HEK293 (cell line): Measurements from ENCODE around the gene PTH1R.
A peak's percentile ranks its signal among the peaks of the same experiment; 100 is the strongest.

Experiments used
- CTCF ChIA-PET: fragments of 350-600 bp; formaldehyde crosslinking; extraction: SDS; loops from one replicate; lab custom pipeline; 2021; ENCODE audit warnings: antibody characterized with exemption; lab: Yijun Ruan, JAX
- POLR2A ChIA-PET: fragments of 300-600 bp; formaldehyde crosslinking; extraction: SDS; loops from one replicate; lab custom pipeline; 2020; ENCODE audit warnings: antibody characterized with exemption, inconsistent platforms; lab: Yijun Ruan, JAX
- H3K27ac ChIP-seq: fragments of 200-500 bp; sonication (Bioruptor generic); 2 replicates; pipeline ENCODE4 v1.5.1; 2014; ENCODE audit warnings: low read depth, low read length, control low read depth, inconsistent platforms; ENCODE audit errors: extremely low read depth
- H3K36me3 ChIP-seq, 2 experiments: fragments of 200-500 bp in 1 of 2; sonication (Bioruptor generic) in 1 of 2; 1 replicate in 1 of 2; 2 replicates in 1 of 2; pipeline ENCODE4 v1.5.1; 2014 to 2017; ENCODE audit warnings: inconsistent platforms in 2 of 2, low read length in 2 of 2; ENCODE audit not compliant: control insufficient read depth in 2 of 2, insufficient read depth in 1 of 2
- H3K4me1 ChIP-seq: fragments of 200-500 bp; sonication (Bioruptor generic); 2 replicates; pipeline ENCODE4 v1.5.1; 2014; ENCODE audit warnings: mild to moderate bottlenecking, low read length, inconsistent platforms; ENCODE audit not compliant: control insufficient read depth, insufficient read depth
- H3K4me3 ChIP-seq: 2 replicates; pipeline ENCODE4 v1.5.1; 2011; ENCODE audit warnings: low read depth, mild to moderate bottlenecking, control low read depth, low read length, moderate library complexity
- H3K9me3 ChIP-seq: fragments of 200-500 bp; sonication (Bioruptor generic); 2 replicates; pipeline ENCODE4 v1.5.1; 2014; ENCODE audit warnings: low read depth, low read length, inconsistent platforms; ENCODE audit not compliant: control insufficient read depth, insufficient read depth
- GLI2 ChIP-seq: fragments of 450-650 bp; formaldehyde crosslinking; IDR thresholded peaks from 2 replicates; pipeline ENCODE4; 2017; ENCODE audit warnings: missing biosample characterization, missing genetic modification characterization, low read depth, borderline replicate concordance
- HOXC10 ChIP-seq: sonication (generic); formaldehyde crosslinking; IDR thresholded peaks from 2 replicates; pipeline ENCODE4 v1.8.1; 2023; ENCODE audit warnings: mild to moderate bottlenecking, missing genetic modification reagents
- SETDB1 ChIP-seq: IDR thresholded peaks from one replicate; pipeline ENCODE4 v1.6.1; 2017; ENCODE audit warnings: mild to moderate bottlenecking, low read length, moderate library complexity, mixed read lengths; ENCODE audit not compliant: insufficient read length
- TCF7L2 ChIP-seq: IDR thresholded peaks from 2 replicates; pipeline ENCODE4 v1.6.1; 2011; ENCODE audit warnings: low read depth, mild to moderate bottlenecking, inconsistent platforms, low read length, moderate library complexity, borderline replicate concordance
- ZBTB7A ChIP-seq: fragments of 450-650 bp; formaldehyde crosslinking; IDR thresholded peaks from 2 replicates; pipeline ENCODE4 v1.5.1; 2016; ENCODE audit warnings: low read depth, missing biosample characterization, missing genetic modification characterization
- ZNF16 ChIP-seq: fragments of 450-650 bp; formaldehyde crosslinking; IDR thresholded peaks from 2 replicates; pipeline ENCODE4 v1.5.1; 2016; ENCODE audit warnings: low read depth, missing biosample characterization, missing genetic modification characterization
- ZNF19 ChIP-seq: fragments of 450-650 bp; formaldehyde crosslinking; IDR thresholded peaks from 2 replicates; pipeline ENCODE4; 2016; ENCODE audit warnings: missing biosample characterization, missing genetic modification characterization, low read depth
- ZNF223 ChIP-seq: fragments of 450-650 bp; formaldehyde crosslinking; IDR thresholded peaks from 2 replicates; pipeline ENCODE4 v1.5.1; 2016; ENCODE audit warnings: missing biosample characterization, missing genetic modification characterization
- ZNF274 ChIP-seq, 2 experiments: fragments of 200-500 bp in 1 of 2; fragments of 450-650 bp in 1 of 2; sonication (Bioruptor generic) in 1 of 2; formaldehyde crosslinking in 1 of 2; IDR thresholded peaks; 2 replicates each; pipeline versions ENCODE4 v1.5.1 to v1.6.1; 2014 to 2016; ENCODE audit warnings: borderline replicate concordance in 1 of 2, inconsistent platforms in 1 of 2, low read length in 1 of 2, missing biosample characterization in 1 of 2, missing genetic modification characterization in 1 of 2
- ZNF292 ChIP-seq: fragments of 450-650 bp; formaldehyde crosslinking; IDR thresholded peaks from 2 replicates; pipeline ENCODE4 v1.5.1; 2016; ENCODE audit warnings: low read depth, missing biosample characterization, missing genetic modification characterization, borderline replicate concordance
- ZNF37A ChIP-seq: fragments of 450-650 bp; IDR thresholded peaks from 2 replicates; pipeline ENCODE4 v1.5.1; 2018; ENCODE audit warnings: missing biosample characterization, missing genetic modification characterization
- ZNF600 ChIP-seq: fragments of 450-650 bp; formaldehyde crosslinking; IDR thresholded peaks from 2 replicates; pipeline ENCODE4 v1.5.1; 2016; ENCODE audit warnings: missing biosample characterization, missing genetic modification characterization
- ZNF621 ChIP-seq: fragments of 450-650 bp; formaldehyde crosslinking; IDR thresholded peaks from 2 replicates; pipeline ENCODE4 v1.5.1; 2017; ENCODE audit warnings: missing biosample characterization, missing genetic modification characterization
- ZNF626 ChIP-seq: fragments of 450-650 bp; sonication (Bioruptor Pico); formaldehyde crosslinking; IDR thresholded peaks from 2 replicates; pipeline ENCODE4 v1.5.1; 2018; ENCODE audit warnings: missing biosample characterization, missing genetic modification characterization, inconsistent platforms
- ZNF654 ChIP-seq: fragments of 450-650 bp; formaldehyde crosslinking; IDR thresholded peaks from 2 replicates; pipeline ENCODE4 v1.5.1; 2016; ENCODE audit warnings: low read depth, missing biosample characterization, missing genetic modification characterization
- TF ChIP-seq, protein P1 (sequence below): fragments of 450-650 bp; formaldehyde crosslinking; IDR thresholded peaks from 2 replicates; pipeline ENCODE4 v1.5.1; 2016; ENCODE audit warnings: missing biosample characterization, missing genetic modification characterization
- TF ChIP-seq, protein P2 (sequence below): fragments of 450-650 bp; formaldehyde crosslinking; IDR thresholded peaks from 2 replicates; pipeline ENCODE4 v1.5.1; 2017; ENCODE audit warnings: missing biosample characterization, missing genetic modification characterization
- TF ChIP-seq, protein P3 (sequence below): fragments of 450-650 bp; formaldehyde crosslinking; conservative IDR thresholded peaks from 2 replicates; pipeline ENCODE4 v1.5.1; 2016; ENCODE audit warnings: low read depth, missing biosample characterization, missing genetic modification characterization
- TF ChIP-seq, protein P4 (sequence below): fragments of 450-650 bp; formaldehyde crosslinking; IDR thresholded peaks from 2 replicates; pipeline ENCODE4 v1.5.1; 2016; ENCODE audit warnings: missing biosample characterization, missing genetic modification characterization
- TF ChIP-seq, protein P5 (sequence below): fragments of 450-650 bp; formaldehyde crosslinking; IDR thresholded peaks from 2 replicates; pipeline ENCODE4 v1.5.1; 2016; ENCODE audit warnings: missing biosample characterization, missing genetic modification characterization

The PTH1R gene

DNA sequence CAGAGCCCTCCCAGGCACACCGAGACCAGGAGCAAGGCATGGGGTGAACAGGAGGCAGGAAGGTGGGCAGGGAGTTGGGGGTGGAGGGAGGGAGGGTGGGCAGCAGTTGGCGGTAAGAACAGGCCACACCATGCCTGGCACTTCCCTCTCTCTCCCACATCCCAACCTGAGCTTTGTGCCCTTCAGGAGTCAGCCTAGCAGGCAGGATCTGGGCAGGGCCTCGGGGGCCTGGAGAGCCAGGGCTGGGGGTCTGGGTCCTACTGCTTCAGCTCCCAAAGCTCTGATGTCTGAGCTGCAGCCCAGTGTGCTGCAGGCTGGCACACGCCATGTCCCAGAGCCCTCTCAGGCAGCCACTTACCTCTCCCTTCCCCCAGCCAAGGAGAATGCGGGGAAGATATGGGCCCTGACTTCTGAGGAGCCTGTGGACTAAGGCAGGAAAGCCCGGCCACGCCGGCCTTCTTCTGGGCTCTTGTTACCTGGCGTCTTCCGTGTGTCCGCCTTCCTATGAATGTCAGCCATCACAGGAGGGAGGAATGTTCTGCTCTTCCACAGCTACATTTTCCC, 11.4 kb upstream of the PTH1R start:
- Histone ChIP-seq H3K4me1 (no peaks in the 10 kb centered on the region), H3K9me3 (no peaks in the 10 kb centered on the region), H3K4me3 (no peak overlapping the region)
- TF ChIP-seq SETDB1 (no peak), ZNF621 (tag by site-specific recombination) (no peak), ZNF654 (no peak), ZNF292 (tag by site-specific recombination) (no peak), ZNF274 (IDR thresholded peaks at IDR 0.05; ENCODE audit: low read length) (no peak), ZNF274 (tag by site-specific recombination; IDR thresholded peaks at IDR 0.05; ENCODE audit: borderline replicate concordance) (no peak), ZNF223 (tag by site-specific recombination) (no peak), ZNF37A (tag by site-specific recombination) (no peak), ZNF626 (tag by site-specific recombination) (no peak), ZNF16 (tag by site-specific recombination) (no peak), ZNF600 (tag by site-specific recombination) (no peak), HOXC10 (CRISPR knock-in tag) (no peak), TCF7L2 (no peak), ZNF19 (tag by site-specific recombination) (no peak), GLI2 (tag by site-specific recombination) (no peak)
- TF ChIP-seq, protein P1, sequence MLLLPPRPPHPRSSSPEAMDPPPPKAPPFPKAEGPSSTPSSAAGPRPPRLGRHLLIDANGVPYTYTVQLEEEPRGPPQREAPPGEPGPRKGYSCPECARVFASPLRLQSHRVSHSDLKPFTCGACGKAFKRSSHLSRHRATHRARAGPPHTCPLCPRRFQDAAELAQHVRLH (tag by site-specific recombination) = no peak
- TF ChIP-seq, protein P2, sequence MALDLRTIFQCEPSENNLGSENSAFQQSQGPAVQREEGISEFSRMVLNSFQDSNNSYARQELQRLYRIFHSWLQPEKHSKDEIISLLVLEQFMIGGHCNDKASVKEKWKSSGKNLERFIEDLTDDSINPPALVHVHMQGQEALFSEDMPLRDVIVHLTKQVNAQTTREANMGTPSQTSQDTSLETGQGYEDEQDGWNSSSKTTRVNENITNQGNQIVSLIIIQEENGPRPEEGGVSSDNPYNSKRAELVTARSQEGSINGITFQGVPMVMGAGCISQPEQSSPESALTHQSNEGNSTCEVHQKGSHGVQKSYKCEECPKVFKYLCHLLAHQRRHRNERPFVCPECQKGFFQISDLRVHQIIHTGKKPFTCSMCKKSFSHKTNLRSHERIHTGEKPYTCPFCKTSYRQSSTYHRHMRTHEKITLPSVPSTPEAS (tag by site-specific recombination) = no peak
- TF ChIP-seq, protein P3, sequence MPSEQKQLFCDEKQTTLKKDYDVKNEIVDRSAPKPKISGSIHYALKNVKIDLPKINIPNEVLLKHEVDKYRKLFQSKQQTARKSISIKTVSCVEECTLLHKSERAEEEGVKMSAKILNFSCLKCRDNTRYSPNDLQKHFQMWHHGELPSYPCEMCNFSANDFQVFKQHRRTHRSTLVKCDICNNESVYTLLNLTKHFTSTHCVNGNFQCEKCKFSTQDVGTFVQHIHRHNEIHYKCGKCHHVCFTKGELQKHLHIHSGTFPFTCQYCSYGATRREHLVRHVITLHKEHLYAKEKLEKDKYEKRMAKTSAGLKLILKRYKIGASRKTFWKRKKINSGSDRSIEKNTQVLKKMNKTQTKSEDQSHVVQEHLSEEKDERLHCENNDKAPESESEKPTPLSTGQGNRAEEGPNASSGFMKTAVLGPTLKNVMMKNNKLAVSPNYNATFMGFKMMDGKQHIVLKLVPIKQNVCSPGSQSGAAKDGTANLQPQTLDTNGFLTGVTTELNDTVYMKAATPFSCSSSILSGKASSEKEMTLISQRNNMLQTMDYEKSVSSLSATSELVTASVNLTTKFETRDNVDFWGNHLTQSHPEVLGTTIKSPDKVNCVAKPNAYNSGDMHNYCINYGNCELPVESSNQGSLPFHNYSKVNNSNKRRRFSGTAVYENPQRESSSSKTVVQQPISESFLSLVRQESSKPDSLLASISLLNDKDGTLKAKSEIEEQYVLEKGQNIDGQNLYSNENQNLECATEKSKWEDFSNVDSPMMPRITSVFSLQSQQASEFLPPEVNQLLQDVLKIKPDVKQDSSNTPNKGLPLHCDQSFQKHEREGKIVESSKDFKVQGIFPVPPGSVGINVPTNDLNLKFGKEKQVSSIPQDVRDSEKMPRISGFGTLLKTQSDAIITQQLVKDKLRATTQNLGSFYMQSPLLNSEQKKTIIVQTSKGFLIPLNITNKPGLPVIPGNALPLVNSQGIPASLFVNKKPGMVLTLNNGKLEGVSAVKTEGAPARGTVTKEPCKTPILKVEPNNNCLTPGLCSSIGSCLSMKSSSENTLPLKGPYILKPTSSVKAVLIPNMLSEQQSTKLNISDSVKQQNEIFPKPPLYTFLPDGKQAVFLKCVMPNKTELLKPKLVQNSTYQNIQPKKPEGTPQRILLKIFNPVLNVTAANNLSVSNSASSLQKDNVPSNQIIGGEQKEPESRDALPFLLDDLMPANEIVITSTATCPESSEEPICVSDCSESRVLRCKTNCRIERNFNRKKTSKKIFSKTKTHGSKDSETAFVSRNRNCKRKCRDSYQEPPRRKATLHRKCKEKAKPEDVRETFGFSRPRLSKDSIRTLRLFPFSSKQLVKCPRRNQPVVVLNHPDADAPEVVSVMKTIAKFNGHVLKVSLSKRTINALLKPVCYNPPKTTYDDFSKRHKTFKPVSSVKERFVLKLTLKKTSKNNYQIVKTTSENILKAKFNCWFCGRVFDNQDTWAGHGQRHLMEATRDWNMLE = no peak
- TF ChIP-seq, all 188 proteins: peak for 0
- POLR2A ChIA-PET = no interaction called here
- CTCF ChIA-PET = interaction anchor here (0.6 to 2.6 kb wide), 16 partner anchors 8 to 163 kb away, joined by 3 to 23 read pairs (median 4); partner anchors contain the start of genes CCDC12 and PTH1R
- Histone ChIP-seq H3K27ac (no peak overlapping the region), H3K36me3 (no peaks in the 10 kb centered on the region)

DNA sequence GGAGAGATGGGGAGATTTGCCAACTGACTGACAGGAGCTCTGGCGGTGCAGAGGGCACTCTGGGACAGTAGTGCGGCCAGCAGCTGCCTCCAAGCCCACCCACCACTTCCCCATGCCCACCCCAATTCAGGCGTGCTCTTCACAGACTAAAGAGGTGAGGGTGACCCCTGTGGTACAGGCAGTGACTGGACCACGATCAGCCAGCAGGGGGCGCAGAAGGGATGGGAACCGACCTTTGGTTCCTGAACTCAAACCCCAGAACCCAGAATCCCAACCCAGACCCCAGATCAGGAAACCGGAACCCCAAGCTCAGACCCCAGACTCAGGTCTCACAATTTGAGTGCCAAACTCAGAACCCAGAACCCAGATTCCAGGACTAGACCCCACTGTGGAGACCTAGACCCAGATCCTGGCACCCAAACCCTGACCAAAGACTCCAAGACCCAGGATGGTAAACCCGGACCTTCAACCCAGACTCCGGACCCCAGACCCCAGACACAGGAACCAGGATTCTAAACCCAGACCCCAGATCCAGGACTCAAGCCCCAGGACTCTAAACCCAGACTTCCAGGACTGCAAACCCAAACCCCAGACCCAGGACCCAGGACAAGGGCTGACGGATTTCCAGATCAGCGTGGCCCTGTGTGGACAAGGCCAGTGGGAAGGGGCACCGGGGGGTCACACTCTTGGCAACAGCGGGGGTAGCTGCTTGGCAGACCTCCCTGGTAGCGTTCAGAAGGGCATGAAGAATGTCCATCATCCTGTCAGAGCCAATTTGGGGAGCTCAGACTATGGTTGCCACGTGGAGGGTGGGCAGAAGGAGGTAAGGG, 10.6 kb upstream of the PTH1R start:
- no peak overlapping the region for H3K4me3 ChIP-seq
- no peak overlapping the region for H3K27ac ChIP-seq
- ChIA-PET POLR2A (no interaction called here), CTCF (interaction anchor here (0.5 to 2.6 kb wide), 21 partner anchors 9 to 497 kb away, joined by 3 to 23 read pairs (median 5); partner anchors contain the start of genes CCDC12 and PTH1R)
- no peaks in the 10 kb centered on the region for H3K36me3 ChIP-seq
- no peaks in the 10 kb centered on the region for H3K4me1 ChIP-seq
- H3K9me3 ChIP-seq = no peaks in the 10 kb centered on the region
- TF ChIP-seq, protein P4, sequence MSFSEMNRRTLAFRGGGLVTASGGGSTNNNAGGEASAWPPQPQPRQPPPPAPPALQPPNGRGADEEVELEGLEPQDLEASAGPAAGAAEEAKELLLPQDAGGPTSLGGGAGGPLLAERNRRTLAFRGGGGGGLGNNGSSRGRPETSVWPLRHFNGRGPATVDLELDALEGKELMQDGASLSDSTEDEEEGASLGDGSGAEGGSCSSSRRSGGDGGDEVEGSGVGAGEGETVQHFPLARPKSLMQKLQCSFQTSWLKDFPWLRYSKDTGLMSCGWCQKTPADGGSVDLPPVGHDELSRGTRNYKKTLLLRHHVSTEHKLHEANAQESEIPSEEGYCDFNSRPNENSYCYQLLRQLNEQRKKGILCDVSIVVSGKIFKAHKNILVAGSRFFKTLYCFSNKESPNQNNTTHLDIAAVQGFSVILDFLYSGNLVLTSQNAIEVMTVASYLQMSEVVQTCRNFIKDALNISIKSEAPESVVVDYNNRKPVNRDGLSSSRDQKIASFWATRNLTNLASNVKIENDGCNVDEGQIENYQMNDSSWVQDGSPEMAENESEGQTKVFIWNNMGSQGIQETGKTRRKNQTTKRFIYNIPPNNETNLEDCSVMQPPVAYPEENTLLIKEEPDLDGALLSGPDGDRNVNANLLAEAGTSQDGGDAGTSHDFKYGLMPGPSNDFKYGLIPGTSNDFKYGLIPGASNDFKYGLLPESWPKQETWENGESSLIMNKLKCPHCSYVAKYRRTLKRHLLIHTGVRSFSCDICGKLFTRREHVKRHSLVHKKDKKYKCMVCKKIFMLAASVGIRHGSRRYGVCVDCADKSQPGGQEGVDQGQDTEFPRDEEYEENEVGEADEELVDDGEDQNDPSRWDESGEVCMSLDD (tag by site-specific recombination) = peak; percentile 34; the same call in 1 of the 2 replicates
- TF ChIP-seq ZNF654 (peak; percentile 68), ZBTB7A (tag by site-specific recombination) (no peak)
- TF ChIP-seq, protein P5, sequence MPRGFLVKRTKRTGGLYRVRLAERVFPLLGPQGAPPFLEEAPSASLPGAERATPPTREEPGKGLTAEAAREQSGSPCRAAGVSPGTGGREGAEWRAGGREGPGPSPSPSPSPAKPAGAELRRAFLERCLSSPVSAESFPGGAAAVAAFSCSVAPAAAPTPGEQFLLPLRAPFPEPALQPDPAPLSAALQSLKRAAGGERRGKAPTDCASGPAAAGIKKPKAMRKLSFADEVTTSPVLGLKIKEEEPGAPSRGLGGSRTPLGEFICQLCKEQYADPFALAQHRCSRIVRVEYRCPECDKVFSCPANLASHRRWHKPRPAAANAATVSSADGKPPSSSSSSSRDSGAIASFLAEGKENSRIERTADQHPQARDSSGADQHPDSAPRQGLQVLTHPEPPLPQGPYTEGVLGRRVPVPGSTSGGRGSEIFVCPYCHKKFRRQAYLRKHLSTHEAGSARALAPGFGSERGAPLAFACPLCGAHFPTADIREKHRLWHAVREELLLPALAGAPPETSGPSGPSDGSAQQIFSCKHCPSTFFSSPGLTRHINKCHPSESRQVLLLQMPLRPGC (tag by site-specific recombination) = no peak
